GM21737 (cell line): Measurements from ENCODE around the gene RPL13.

Experiments used
- ATAC-seq: cut with Tn5 transposase; IDR thresholded peaks from one replicate; pipeline ENCODE4 v1.9.1; 2021; ENCODE audit warnings: mild to moderate bottlenecking, moderate library complexity; ENCODE audit not compliant: unreplicated experiment

Gene RPL13

GRCh38 chr16:89545044-89545830 lies 15.2 kb upstream of the RPL13 start:
- no peak for ATAC-seq

DNA sequence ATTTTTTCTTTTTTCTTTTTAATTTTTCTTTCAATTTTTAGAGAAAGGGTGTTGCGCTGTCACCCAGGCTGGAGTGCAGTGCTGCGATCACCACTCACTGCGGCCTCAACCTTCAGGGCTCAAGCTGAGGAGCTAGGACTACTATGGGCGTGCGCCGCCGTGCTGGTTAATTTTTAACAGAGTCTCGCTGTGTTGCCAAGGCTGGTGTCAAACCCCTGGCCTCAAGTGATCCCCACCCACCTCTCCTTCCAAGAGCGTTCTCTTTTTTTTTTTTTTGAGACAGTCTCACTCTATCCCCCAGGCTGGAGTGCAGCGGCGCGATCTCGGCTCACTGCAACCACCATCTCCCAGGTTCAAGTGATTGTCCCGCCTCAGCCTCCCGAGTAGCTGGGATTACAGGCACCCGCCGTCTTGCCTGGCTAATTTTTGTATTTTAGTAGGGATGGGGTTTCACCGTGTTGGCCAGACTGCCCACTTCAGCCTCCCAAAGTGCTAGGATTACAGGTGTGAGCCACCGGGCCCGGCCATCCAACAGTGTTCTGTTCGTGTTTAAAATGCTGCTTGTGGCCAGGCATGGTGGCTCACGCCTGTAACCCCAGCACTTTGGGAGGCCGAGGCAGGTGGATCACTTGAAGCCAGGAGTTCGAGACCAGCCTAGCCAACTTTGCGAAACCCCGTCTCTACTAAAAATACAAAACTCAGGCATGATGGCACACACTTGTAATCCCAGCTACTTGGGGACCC lies 14.5 kb upstream of the RPL13 start:
- no peak for ATAC-seq

DNA sequence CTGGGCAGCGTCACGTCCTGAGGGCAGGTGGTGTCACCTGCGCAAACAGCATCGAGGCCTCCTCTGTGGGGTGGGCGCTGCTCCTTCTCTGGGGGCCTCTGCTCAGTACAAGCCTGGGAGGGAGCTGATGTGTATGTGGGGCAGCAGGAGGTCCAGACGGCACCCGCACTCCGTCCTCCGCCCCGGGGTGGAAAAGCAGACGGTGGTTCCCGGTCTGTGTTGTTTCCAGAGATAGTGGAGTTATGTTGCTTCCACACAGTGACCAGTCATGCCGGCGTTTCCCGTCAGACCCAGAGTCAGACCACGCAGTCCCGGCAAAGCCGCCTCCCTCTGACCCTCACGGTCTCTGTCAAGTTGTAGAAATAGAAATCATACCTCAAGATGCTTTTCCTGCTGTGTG lies 13.7 kb upstream of the RPL13 start:
- ATAC-seq, result no peak

GRCh38 chr16:89547291-89547690 lies 13.2 kb upstream of the RPL13 start:
- no peak for ATAC-seq

GRCh38 chr16:89547860-89548259 lies 12.6 kb upstream of the RPL13 start:
- no peak for ATAC-seq

DNA sequence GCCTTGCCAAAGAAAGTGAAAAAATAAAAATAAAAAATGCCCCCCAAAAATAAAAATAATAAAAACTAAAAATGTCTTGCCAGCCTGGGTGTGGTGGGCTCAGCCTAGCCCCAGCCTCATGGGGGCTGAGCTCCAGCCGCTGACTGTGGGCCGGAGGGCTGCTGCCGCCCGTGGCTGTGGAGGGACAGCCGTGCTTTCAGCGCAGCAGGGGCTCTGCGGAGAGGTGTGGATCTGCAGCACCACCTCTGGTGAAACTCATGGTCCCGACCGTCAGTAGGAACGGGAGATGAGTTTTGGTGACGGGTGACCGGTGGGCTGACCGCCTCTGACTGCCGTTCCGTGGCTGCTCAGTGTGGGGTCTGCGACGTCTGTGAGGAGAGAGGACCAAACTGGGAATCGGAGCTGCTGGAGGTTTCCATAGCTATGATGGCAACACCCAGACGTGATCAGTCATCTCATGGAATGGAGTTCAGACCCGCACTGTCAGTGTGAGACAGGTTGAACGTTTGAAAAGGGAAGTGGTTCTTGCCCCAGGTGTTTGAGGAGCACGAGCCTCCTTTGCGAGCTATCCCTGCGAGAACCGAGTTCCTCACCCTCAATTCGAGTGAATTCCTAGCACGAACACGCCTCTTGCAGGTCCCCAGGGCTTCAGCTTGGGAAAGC lies 12.0 kb upstream of the RPL13 start:
- no peak for ATAC-seq

GRCh38 chr16:89549007-89549700 lies 11.3 kb upstream of the RPL13 start:
- no peak for ATAC-seq

DNA sequence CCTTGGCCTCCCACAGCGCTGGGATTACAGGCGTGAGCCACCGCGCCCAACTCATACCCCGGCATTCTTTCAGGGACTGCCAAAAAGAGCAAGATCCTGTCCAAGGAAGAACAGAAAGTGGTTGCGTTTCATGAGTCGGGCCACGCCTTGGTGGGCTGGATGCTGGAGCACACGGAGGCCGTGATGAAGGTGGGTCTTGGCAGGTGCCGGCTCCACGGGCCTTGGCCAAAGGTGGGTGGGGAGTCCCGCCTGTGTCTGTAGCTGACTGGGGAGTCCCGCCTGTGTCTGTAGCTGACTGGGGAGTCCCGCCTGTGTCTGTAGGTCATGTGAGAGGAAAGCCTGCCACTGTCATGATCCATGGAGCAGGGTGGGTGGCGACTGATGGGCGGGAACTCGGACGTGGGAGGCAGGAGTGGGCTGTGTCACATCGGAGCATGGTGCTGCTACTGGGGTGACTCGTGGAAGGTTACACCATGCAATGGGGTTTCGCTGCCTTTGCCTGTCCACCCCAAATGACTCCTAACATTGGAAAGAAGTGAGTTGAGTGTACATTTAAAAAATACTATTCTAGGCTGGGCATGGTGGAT lies 10.0 kb upstream of the RPL13 start:
- ATAC-seq, result no peak

- ATAC-seq, result no peak
Measured at GRCh38 chr16:89552329-89552728, 8.2 kb upstream of the RPL13 start.

DNA sequence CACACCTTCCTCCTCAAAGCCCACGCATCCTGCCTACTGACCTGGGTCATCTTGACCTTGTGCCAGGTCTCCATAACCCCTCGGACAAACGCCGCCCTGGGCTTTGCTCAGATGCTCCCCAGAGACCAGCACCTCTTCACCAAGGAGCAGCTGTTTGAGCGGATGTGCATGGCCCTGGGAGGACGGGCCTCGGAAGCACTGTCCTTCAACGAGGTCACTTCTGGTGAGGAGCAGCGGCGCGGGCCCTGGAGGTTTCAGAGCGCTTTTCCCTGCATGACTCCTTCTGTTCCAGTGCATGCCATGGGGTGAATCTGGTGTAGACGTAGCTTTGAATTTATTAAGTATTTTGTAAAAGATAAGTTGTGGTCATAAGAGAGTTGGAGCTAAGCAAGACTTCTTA lies 7.6 kb upstream of the RPL13 start:
- ATAC-seq, result no peak

- ATAC-seq, result no peak
Measured at GRCh38 chr16:89553733-89554132, 6.7 kb upstream of the RPL13 start.

- ATAC-seq, result no peak
Measured at GRCh38 chr16:89554343-89554742, 6.1 kb upstream of the RPL13 start.

DNA sequence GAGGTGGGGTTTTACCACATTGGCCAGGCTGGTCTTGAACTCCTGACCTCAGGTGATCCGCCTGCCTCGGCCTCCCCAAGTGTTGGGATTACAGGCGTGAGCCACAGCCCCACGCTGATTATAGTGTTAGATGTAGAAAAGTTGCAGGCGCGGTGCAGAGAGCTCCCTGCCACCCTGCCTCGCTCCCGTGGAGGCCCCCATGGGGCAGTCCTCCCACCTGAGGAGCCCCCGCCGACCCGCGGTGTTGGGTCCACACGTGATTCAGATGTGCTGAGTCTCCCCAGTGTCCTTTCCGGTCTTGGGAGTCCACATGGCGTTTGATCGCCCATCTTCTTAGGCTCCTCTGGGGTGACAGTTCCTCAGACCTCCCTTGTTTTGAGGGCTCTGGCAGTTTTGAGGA lies 5.2 kb upstream of the RPL13 start:
- no peak for ATAC-seq

GRCh38 chr16:89555780-89556179 lies 4.7 kb upstream of the RPL13 start:
- ATAC-seq, result no peak

- ATAC-seq, result no peak
Measured at GRCh38 chr16:89556750-89557689, 3.5 kb upstream of the RPL13 start.

DNA sequence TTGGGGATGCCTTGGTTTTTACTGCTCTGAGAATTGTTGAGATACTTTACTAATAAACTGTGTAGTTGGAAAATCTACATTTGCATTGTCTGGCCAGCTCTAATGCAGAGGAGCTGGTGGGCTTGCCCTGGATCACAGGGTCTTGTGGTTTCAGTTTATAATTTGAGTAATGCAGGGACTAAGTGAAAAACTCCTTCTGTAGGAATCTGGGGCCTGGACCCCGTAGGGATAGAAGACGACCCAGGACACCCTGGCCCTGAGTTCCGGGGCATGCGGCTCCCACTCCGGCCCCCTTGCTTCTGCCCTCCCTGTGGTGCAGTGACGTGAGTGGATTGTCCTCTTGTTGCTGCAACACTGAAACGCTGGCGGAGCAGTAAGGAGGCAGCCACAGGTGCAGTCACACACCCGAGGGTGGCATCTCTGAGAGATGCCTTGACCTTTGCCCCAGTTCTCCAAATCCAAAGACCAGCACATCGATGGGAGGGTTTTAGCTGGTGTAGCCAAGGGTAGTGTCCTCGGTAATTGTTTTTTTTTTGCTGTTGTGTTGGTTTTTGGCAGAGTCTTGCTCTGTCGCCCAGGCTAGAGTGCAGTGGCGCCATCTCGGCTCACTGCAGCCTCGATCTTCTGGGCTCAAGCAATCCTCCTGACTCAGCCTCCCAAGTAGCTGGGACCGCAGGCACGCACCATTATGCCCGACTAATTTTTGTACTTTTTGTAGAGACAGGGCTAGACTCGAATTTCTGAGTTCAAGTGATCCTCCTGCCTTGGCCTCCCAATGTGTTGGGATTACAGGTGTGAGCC lies 2.6 kb upstream of the RPL13 start:
- no peak for ATAC-seq

- no peak for ATAC-seq
Measured at GRCh38 chr16:89561142-89561883, 831 bp downstream of the RPL13 start.

DNA sequence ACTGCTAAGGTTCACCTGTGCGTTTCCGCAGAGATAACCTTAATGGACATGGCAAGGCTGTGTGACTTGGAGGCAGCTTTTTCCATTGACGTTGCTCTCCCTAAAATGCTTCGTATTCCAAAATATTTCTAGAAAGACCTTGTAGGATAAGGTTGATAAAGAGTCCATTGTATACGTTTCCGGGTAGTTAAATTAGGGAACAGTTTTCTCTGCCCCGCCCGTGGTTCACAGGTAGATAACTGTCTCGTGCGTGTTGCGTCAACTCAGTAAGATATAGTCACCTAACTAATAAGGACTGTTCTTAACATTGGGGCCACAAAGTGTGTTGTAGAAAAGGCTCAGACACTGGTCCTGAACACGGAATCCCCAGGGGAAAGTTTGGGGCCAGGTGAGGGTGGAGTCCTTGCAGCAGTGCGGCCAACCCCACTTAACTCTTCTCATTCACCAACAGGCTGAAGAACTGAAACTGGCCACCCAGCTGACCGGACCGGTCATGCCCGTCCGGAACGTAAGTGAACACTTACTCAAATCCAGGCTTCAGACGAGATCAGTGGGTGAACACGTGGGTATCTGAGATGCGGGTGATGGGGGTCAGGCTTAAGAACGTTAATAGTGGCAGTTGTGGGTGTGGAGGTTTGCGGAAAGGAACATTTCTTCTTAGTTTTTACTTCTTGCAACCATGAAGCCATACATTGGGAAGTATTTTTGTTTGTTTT lies 1.6 kb downstream of the RPL13 start:
- no peak for ATAC-seq
